SU-DHL-6 (cell line): Measurements from ENCODE around the gene CNTN5.

Experiments used
- H2AFZ ChIP-seq: fragments of 200-600 bp; sonication (generic); 2 replicates; pipeline ENCODE4 v1.6.1; 2014; ENCODE audit warnings: low read depth, mild to moderate bottlenecking, moderate library complexity, mixed read lengths, antibody characterized with exemption, low read length; ENCODE audit not compliant: severe bottlenecking
- H3F3A ChIP-seq: fragments of 200-600 bp; shearing (Covaris generic); 2 replicates; pipeline ENCODE4 v1.6.0; 2016; ENCODE audit warnings: antibody characterized with exemption, mild to moderate bottlenecking; ENCODE audit not compliant: insufficient read depth
- H3K27ac ChIP-seq: fragments of 200-600 bp; sonication (generic); 2 replicates; pipeline ENCODE4 v1.5.1; 2016; ENCODE audit warnings: low read depth, mild to moderate bottlenecking, low read length, moderate library complexity, mixed read lengths
- H3K27me3 ChIP-seq: fragments of 200-600 bp; sonication (generic), shearing (Covaris generic); 2 replicates; pipeline ENCODE4 v1.6.0; 2014; ENCODE audit warnings: mild to moderate bottlenecking, low read length
- H3K36me3 ChIP-seq: fragments of 200-600 bp; sonication (generic); 2 replicates; pipeline ENCODE4 v1.6.1; 2014; ENCODE audit warnings: mild to moderate bottlenecking, low read length, mixed read lengths
- H3K4me2 ChIP-seq: fragments of 300-600, 200-600 bp; shearing (Covaris generic), sonication (generic); 2 replicates; pipeline ENCODE4 v1.6.0; 2014; ENCODE audit warnings: low read length, low read depth, mild to moderate bottlenecking; ENCODE audit not compliant: poor library complexity, severe bottlenecking
- H3K4me3 ChIP-seq: fragments of 200-600 bp; sonication (generic); 2 replicates; pipeline ENCODE4 v1.5.1; 2014; ENCODE audit warnings: antibody characterized with exemption, low read length, mild to moderate bottlenecking, mixed read lengths; ENCODE audit not compliant: insufficient read depth, poor library complexity, severe bottlenecking
- H3K79me2 ChIP-seq: fragments of 200-600 bp; sonication (generic); 2 replicates; pipeline ENCODE4 v1.6.1; 2014; ENCODE audit warnings: mild to moderate bottlenecking, low read length, moderate library complexity; ENCODE audit not compliant: insufficient read depth
- H3K9ac ChIP-seq: fragments of 200-600 bp; sonication (generic); 2 replicates; pipeline ENCODE4 v1.7.0; 2014; ENCODE audit warnings: mild to moderate bottlenecking, low read length
- H3K9me2 ChIP-seq: fragments of 200-600 bp; sonication (generic); replicated peaks from 2 replicates; pipeline ENCODE4 v1.6.1; 2014; ENCODE audit warnings: low read length; ENCODE audit not compliant: insufficient read depth
- H3K9me3 ChIP-seq: fragments of 200-600 bp; sonication (generic); 2 replicates; pipeline ENCODE4 v1.6.1; 2014; ENCODE audit warnings: low read length, mixed read lengths; ENCODE audit not compliant: insufficient read depth
- H4K20me1 ChIP-seq: fragments of 200-600 bp; sonication (generic); 2 replicates; pipeline ENCODE4 v1.6.1; 2014; ENCODE audit warnings: low read depth, mild to moderate bottlenecking, antibody characterized with exemption, low read length, moderate library complexity, mixed read lengths
- CTCF ChIP-seq: fragments of 200-600 bp; sonication (generic); IDR thresholded peaks from one replicate; pipeline ENCODE4 v1.5.1; 2017; ENCODE audit warnings: antibody characterized with exemption, mild to moderate bottlenecking, low read length, moderate library complexity; ENCODE audit not compliant: insufficient read depth, poor library complexity, severe bottlenecking
- EZH2phosphoT487 ChIP-seq: fragments of 200-600 bp; sonication (generic), shearing (Covaris generic); conservative IDR thresholded peaks from 2 replicates; pipeline ENCODE4 v1.6.1; 2018; ENCODE audit warnings: mild to moderate bottlenecking, antibody characterized with exemption, low read length, moderate library complexity, mixed read lengths

Gene CNTN5

GRCh38 chr11:100319691-100320090, 1298.9 kb downstream of the CNTN5 start:
- H3K9me2 ChIP-seq, result no peaks in the 10 kb centered on the region
- H3K4me2 ChIP-seq, result no peak overlapping the region

GRCh38 chr11:100328626-100329340, 1308.0 kb downstream of the CNTN5 start:
- Histone ChIP-seq H3K4me3 (no peak overlapping the region), H4K20me1 (no peaks in the 10 kb centered on the region), H3F3A (no peaks in the 10 kb centered on the region), H3K9me3 (no peaks in the 10 kb centered on the region), H3K36me3 (no peaks in the 10 kb centered on the region), H2AFZ (no peak overlapping the region), H3K4me2 (no peak overlapping the region), H3K27me3 (no peaks in the 10 kb centered on the region), H3K9me2 (no peaks in the 10 kb centered on the region), H3K27ac (no peak overlapping the region), H3K9ac (no peak overlapping the region), H3K79me2 (no peaks in the 10 kb centered on the region)
- TF ChIP-seq CTCF (no peak), EZH2phosphoT487 (no peak)

More at GRCh38 chr11:100319691-100320090, 1298.9 kb downstream of the CNTN5 start:
- H3K9ac ChIP-seq, result no peak overlapping the region
- H4K20me1 ChIP-seq, result no peaks in the 10 kb centered on the region
- H3K36me3 ChIP-seq, result no peaks in the 10 kb centered on the region
- H3K4me3 ChIP-seq, result no peak overlapping the region
- H3K27ac ChIP-seq, result no peak overlapping the region
- no peaks in the 10 kb centered on the region for H3F3A ChIP-seq
- H2AFZ ChIP-seq, result no peak overlapping the region
- TF ChIP-seq EZH2phosphoT487 (no peak), CTCF (no peak)
- no peaks in the 10 kb centered on the region for H3K79me2 ChIP-seq
- H3K9me3 ChIP-seq, result no peaks in the 10 kb centered on the region
- no peaks in the 10 kb centered on the region for H3K27me3 ChIP-seq

- no peak overlapping the region for H3K4me3 ChIP-seq
- no peaks in the 10 kb centered on the region for H3K79me2 ChIP-seq
- H3K9ac ChIP-seq, result no peak overlapping the region
- H3K9me3 ChIP-seq, result no peaks in the 10 kb centered on the region
- H3F3A ChIP-seq, result no peaks in the 10 kb centered on the region
- H2AFZ ChIP-seq, result no peak overlapping the region
- H3K9me2 ChIP-seq, result no peaks in the 10 kb centered on the region
- H3K27me3 ChIP-seq, result no peaks in the 10 kb centered on the region
- no peak overlapping the region for H3K4me2 ChIP-seq
- H4K20me1 ChIP-seq, result no peaks in the 10 kb centered on the region
- H3K27ac ChIP-seq, result no peak overlapping the region
- no peak for TF ChIP-seq EZH2phosphoT487
- no peaks in the 10 kb centered on the region for H3K36me3 ChIP-seq
These were observed 1308.6 kb downstream of the CNTN5 start for GRCh38 chr11:100329352-100329751.

GRCh38 chr11:100336873-100337272, 1316.1 kb downstream of the CNTN5 start:
- no peaks in the 10 kb centered on the region for H3K9me2 ChIP-seq
- no peak overlapping the region for H2AFZ ChIP-seq
- no peaks in the 10 kb centered on the region for H3K9me3 ChIP-seq
- no peaks in the 10 kb centered on the region for H3K79me2 ChIP-seq
- H3K4me3 ChIP-seq, result no peak overlapping the region
- TF ChIP-seq CTCF, result no peak
- TF ChIP-seq EZH2phosphoT487, result no peak
- no peak overlapping the region for H3K9ac ChIP-seq
- H3K4me2 ChIP-seq, result no peak overlapping the region
- no peaks in the 10 kb centered on the region for H3F3A ChIP-seq
- no peaks in the 10 kb centered on the region for H4K20me1 ChIP-seq
- no peaks in the 10 kb centered on the region for H3K36me3 ChIP-seq
- no peaks in the 10 kb centered on the region for H3K27me3 ChIP-seq
- H3K27ac ChIP-seq, result no peak overlapping the region
